ENCODE measurements around the gene RTL10.

GRCh38 chr22:19892925-19893324, 38.3 kb upstream of the RTL10 start:
- no peak for TF ChIP-seq POLR2A (IDR thresholded peaks at IDR 0.05; ENCODE audit: extremely low read depth, insufficient read length)
- TF ChIP-seq CTCF (IDR thresholded peaks at IDR 0.05; ENCODE audit: low read depth, low read length) = no peak

Measured in NB4 (cell line).